ENCODE data around the gene SEMA3D. TPM values are rescaled to one million over a fixed set of nuclear protein-coding genes. Genes with fewer than 3 reads are reported as not detected.

SEMA3D gene
- total and polyA plus RNA-seq, 2 donors (not counting 1 experiment from before 2014, with no cell fraction given) = 0.46 to 0.59 TPM

DNA sequence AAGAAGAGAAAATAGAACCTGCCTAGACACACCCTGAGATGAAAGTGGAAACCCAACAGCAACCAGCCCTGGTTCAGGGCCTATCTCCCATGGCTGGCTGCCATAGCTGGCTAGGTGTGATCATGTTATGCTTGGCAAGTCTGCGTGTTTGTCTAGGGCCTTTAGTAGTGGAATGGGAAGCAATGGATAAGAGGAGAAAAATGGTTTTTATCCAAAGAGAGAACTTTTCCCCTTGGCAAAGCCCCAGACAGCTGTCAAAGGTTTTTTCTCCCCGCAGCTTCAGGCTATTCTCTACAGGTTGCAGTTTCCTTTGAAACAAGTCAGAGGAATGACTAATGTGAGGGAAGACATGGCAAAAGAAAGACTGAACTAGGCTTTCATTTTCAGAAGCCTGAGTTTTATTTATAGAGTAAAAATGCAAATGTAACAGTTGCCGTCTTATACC, 161.5 kb downstream of the SEMA3D start:
- H3K36me3 ChIP-seq (replicated peaks in 1 of 2; ENCODE audit: control extremely low read depth in 1 of 2, control insufficient read depth in 1 of 2, extremely low read depth in 1 of 2, insufficient read depth in 2 of 2, low read length in 1 of 2) = no peaks in the 10 kb centered on the region
- no peaks in the 10 kb centered on the region for H3K27me3 ChIP-seq (replicated peaks in 1 of 4; ENCODE audit: control extremely low read depth in 1 of 4, control insufficient read depth in 3 of 4, insufficient read depth in 4 of 4, low read length in 3 of 4)
- H3K4me1 ChIP-seq (ENCODE audit: control insufficient read depth in 2 of 2, insufficient read depth in 2 of 2, low read length in 2 of 2) = no peaks in the 10 kb centered on the region
- no peak overlapping the region for H3K4me3 Mint-ChIP-seq
- no peaks in the 10 kb centered on the region for H3K9me3 Mint-ChIP-seq (ENCODE audit: insufficient read depth)
- TF ChIP-seq, protein P1, sequence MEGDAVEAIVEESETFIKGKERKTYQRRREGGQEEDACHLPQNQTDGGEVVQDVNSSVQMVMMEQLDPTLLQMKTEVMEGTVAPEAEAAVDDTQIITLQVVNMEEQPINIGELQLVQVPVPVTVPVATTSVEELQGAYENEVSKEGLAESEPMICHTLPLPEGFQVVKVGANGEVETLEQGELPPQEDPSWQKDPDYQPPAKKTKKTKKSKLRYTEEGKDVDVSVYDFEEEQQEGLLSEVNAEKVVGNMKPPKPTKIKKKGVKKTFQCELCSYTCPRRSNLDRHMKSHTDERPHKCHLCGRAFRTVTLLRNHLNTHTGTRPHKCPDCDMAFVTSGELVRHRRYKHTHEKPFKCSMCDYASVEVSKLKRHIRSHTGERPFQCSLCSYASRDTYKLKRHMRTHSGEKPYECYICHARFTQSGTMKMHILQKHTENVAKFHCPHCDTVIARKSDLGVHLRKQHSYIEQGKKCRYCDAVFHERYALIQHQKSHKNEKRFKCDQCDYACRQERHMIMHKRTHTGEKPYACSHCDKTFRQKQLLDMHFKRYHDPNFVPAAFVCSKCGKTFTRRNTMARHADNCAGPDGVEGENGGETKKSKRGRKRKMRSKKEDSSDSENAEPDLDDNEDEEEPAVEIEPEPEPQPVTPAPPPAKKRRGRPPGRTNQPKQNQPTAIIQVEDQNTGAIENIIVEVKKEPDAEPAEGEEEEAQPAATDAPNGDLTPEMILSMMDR (IDR thresholded peaks at IDR 0.05) = no peak
- no peak for TF ChIP-seq EZH2 (IDR thresholded peaks at IDR 0.05; ENCODE audit: borderline replicate concordance, insufficient read depth, low read depth, low read length, poor library complexity, severe bottlenecking)
- intact Hi-C loops (cut with micrococcal nuclease) = no loop called here
- WGBS (ENCODE audit: insufficient coverage) = no CpG with 5 or more reads among the region's 3 CpGs
- H3K4me1 Mint-ChIP-seq = no peaks in the 10 kb centered on the region
- H3K27ac ChIP-seq (ENCODE audit: low read length in 2 of 2) = no peak overlapping the region
- H3K9ac ChIP-seq (ENCODE audit: low read length) = no peak overlapping the region
- no peak overlapping the region for H2AFZ ChIP-seq (ENCODE audit: insufficient read depth, low read depth, low read length, poor library complexity, severe bottlenecking)
- no peak overlapping the region for H3K27ac Mint-ChIP-seq
- POLR2A ChIA-PET = no interaction called here
- no peak overlapping the region for H3K4me2 ChIP-seq (replicated peaks; ENCODE audit: low read depth, low read length, poor library complexity, severe bottlenecking)
- CTCF ChIA-PET = interaction anchor here (1.3 to 1.5 kb wide), 2 partner anchors 27 to 1089 kb away, joined by 3 to 4 read pairs; no protein-coding TSS in a partner anchor
- ATAC-seq (ENCODE audit: low read depth) (no peak), DNase-seq (no peak)
- no peaks in the 10 kb centered on the region for H3K9me3 ChIP-seq (ENCODE audit: control extremely low read depth in 1 of 3, control insufficient read depth in 2 of 3, insufficient read depth in 1 of 3, low read length in 2 of 3)
- no peaks in the 10 kb centered on the region for H4K20me1 ChIP-seq (ENCODE audit: control insufficient read depth, insufficient read depth, low read length, poor library complexity, severe bottlenecking)
- no peaks in the 10 kb centered on the region for H3K79me2 ChIP-seq (ENCODE audit: control insufficient read depth, insufficient read depth, low read length)
- H3K4me3 ChIP-seq (ENCODE audit: control extremely low read depth in 1 of 5, extremely low read depth in 1 of 5, insufficient read depth in 1 of 5, low read depth in 2 of 5, low read length in 4 of 5) = no peak overlapping the region
- H3K27me3 Mint-ChIP-seq = no peaks in the 10 kb centered on the region

DNA sequence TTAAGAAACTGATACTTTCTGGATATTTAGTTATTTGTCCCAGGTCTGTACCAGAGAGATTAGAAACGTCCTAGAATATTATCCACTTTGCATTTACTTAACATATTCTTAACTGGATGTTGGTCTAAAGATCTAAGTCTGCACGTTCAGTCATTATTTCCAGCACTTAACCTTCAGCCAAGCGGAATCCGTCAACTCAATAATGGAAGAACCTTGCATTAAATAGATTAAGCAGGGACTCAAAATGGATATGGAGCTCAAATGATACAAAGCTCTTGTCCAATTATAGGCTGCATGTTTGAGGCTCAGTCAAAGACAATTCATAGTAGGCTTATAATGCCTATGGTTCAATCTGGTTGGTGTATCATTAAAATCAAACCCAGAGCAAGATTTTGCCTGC, 162.9 kb downstream of the SEMA3D start:
- ATAC-seq (ENCODE audit: low read depth) (no peak), DNase-seq (no peak)
- H3K27ac ChIP-seq (ENCODE audit: low read length in 2 of 2) = no peak overlapping the region
- no peaks in the 10 kb centered on the region for H3K27me3 ChIP-seq (replicated peaks in 1 of 4; ENCODE audit: control extremely low read depth in 1 of 4, control insufficient read depth in 3 of 4, insufficient read depth in 4 of 4, low read length in 3 of 4)
- H4K20me1 ChIP-seq (ENCODE audit: control insufficient read depth, insufficient read depth, low read length, poor library complexity, severe bottlenecking) = no peaks in the 10 kb centered on the region
- no peaks in the 10 kb centered on the region for H3K36me3 ChIP-seq (replicated peaks in 1 of 2; ENCODE audit: control extremely low read depth in 1 of 2, control insufficient read depth in 1 of 2, extremely low read depth in 1 of 2, insufficient read depth in 2 of 2, low read length in 1 of 2)
- Mint-ChIP-seq H3K9me3 (ENCODE audit: insufficient read depth) (no peaks in the 10 kb centered on the region), H3K4me1 (no peaks in the 10 kb centered on the region), H3K27me3 (no peaks in the 10 kb centered on the region), H3K4me3 (no peak overlapping the region), H3K27ac (no peak overlapping the region)
- WGBS (ENCODE audit: insufficient coverage) = no CpG with 5 or more reads among the region's 4 CpGs
- H3K9ac ChIP-seq (ENCODE audit: low read length) = no peak overlapping the region
- CTCF ChIA-PET = interaction anchor here (0.7 to 1.6 kb wide), 9 partner anchors 10 to 1088 kb away, joined by 3 to 6 read pairs (median 4); no protein-coding TSS in a partner anchor
- H3K4me1 ChIP-seq (ENCODE audit: control insufficient read depth in 2 of 2, insufficient read depth in 2 of 2, low read length in 2 of 2) = no peaks in the 10 kb centered on the region
- H2AFZ ChIP-seq (ENCODE audit: insufficient read depth, low read depth, low read length, poor library complexity, severe bottlenecking) = no peak overlapping the region
- POLR2A ChIA-PET = no interaction called here
- no peak overlapping the region for H3K4me3 ChIP-seq (ENCODE audit: control extremely low read depth in 1 of 5, extremely low read depth in 1 of 5, insufficient read depth in 1 of 5, low read depth in 2 of 5, low read length in 4 of 5)
- H3K79me2 ChIP-seq (ENCODE audit: control insufficient read depth, insufficient read depth, low read length) = no peaks in the 10 kb centered on the region
- no peak overlapping the region for H3K4me2 ChIP-seq (replicated peaks; ENCODE audit: low read depth, low read length, poor library complexity, severe bottlenecking)
- no peaks in the 10 kb centered on the region for H3K9me3 ChIP-seq (ENCODE audit: control extremely low read depth in 1 of 3, control insufficient read depth in 2 of 3, insufficient read depth in 1 of 3, low read length in 2 of 3)
- no peak for TF ChIP-seq EZH2 (IDR thresholded peaks at IDR 0.05; ENCODE audit: borderline replicate concordance, insufficient read depth, low read depth, low read length, poor library complexity, severe bottlenecking)
- TF ChIP-seq, protein P1 (IDR thresholded peaks at IDR 0.05) = no peak
- intact Hi-C loops (cut with micrococcal nuclease) = no loop called here

All from B cell (primary cell).